H1 (cell line): ENCODE data around the gene CCDC14. TPM values are rescaled to one million over a fixed set of nuclear protein-coding genes. Genes with fewer than 3 reads are reported as not detected.
"Not testable (repeated sequence)": the region's sequence is repeated elsewhere in the genome, so short reads cannot be mapped to it uniquely, and the experiment has no call there.

Experiments used
- CTCF ChIA-PET: fragments of 300-600 bp; sonication (Branson Sonifier 250); formaldehyde crosslinking; loops from one replicate; lab custom pipeline; 2021; ENCODE audit not compliant: partially characterized antibody; lab: Charles Lee
- POLR2A ChIA-PET: fragments of 300-600 bp; sonication (Branson Sonifier 250); formaldehyde crosslinking; loops from one replicate; lab custom pipeline; 2021; ENCODE audit warnings: inconsistent platforms; ENCODE audit not compliant: partially characterized antibody; lab: Charles Lee
- DNase-seq, 2 experiments: peaks; one replicate each; pipeline versions ENCODE4 v3.0.0 to v3.0.0-alpha.2; 2010 to 2022; ENCODE audit warnings: low spot score in 2 of 2, low read depth in 1 of 2, mixed read lengths in 1 of 2
- FAIRE-seq: peaks from 2 replicates; lab custom pipeline; 2011; peaks lifted over from hg19 to GRCh38; lab: Jason Lieb, UNC
- H2AFZ ChIP-seq: 2 replicates; pipeline ENCODE4 v1.8.1; 2012; ENCODE audit warnings: low read length, inconsistent platforms
- H2AK5ac ChIP-seq: 2 replicates; pipeline ENCODE4 v1.6.1; 2013; ENCODE audit warnings: low read depth, low read length
- H2BK120ac ChIP-seq: replicated peaks from 2 replicates; pipeline ENCODE3; 2013; ENCODE audit warnings: low read depth, low read length, inconsistent platforms
- H2BK12ac ChIP-seq: 2 replicates; pipeline ENCODE4 v1.6.1; 2013; ENCODE audit warnings: low read depth, low read length
- H2BK15ac ChIP-seq: 2 replicates; pipeline ENCODE4 v1.6.1; 2013; ENCODE audit warnings: low read length
- H2BK20ac ChIP-seq: 2 replicates; pipeline ENCODE4 v1.6.1; 2013; ENCODE audit warnings: low read length
- H2BK5ac ChIP-seq: 2 replicates; pipeline ENCODE4 v1.6.1; 2013; ENCODE audit warnings: low read depth, low read length
- H3K14ac ChIP-seq: 2 replicates; pipeline ENCODE4 v1.6.1; 2013; ENCODE audit warnings: inconsistent platforms; ENCODE audit not compliant: insufficient read length
- H3K18ac ChIP-seq: 2 replicates; pipeline ENCODE4 v1.6.1; 2013; ENCODE audit warnings: low read length; ENCODE audit errors: extremely low read depth
- H3K23ac ChIP-seq: 2 replicates; pipeline ENCODE4 v1.6.1; 2013; ENCODE audit warnings: inconsistent platforms; ENCODE audit not compliant: insufficient read length
- H3K23me2 ChIP-seq: 2 replicates; pipeline ENCODE4 v1.6.1; 2013; ENCODE audit warnings: low read depth, low read length
- H3K27ac ChIP-seq: 2 replicates; pipeline ENCODE4 v1.6.1; 2011; ENCODE audit warnings: low read depth, low read length, inconsistent platforms
- H3K27me3 ChIP-seq, 4 experiments: replicated peaks in 1 of 4; 1 replicate in 1 of 4; 2 replicates in 3 of 4; pipeline versions ENCODE4 v1.6.1 to v1.8.1; 2011 to 2013; ENCODE audit warnings: low read length in 3 of 4, mild to moderate bottlenecking in 3 of 4, inconsistent platforms in 2 of 4, mixed read lengths in 2 of 4, moderate library complexity in 1 of 4; ENCODE audit not compliant: control insufficient read depth in 3 of 4, insufficient read depth in 3 of 4; ENCODE audit errors: extremely low read depth in 1 of 4
- H3K36me3 ChIP-seq, 4 experiments: 2 replicates each; pipeline versions ENCODE4 v1.6.1 to v1.8.1; 2011 to 2013; ENCODE audit warnings: mild to moderate bottlenecking in 4 of 4, low read length in 3 of 4, moderate library complexity in 2 of 4, control low read depth in 1 of 4, inconsistent platforms in 1 of 4; ENCODE audit not compliant: insufficient read depth in 4 of 4, control insufficient read depth in 2 of 4
- H3K4ac ChIP-seq: replicated peaks from 2 replicates; pipeline ENCODE3; 2013; ENCODE audit warnings: low read length, low read depth, mixed read lengths, inconsistent platforms; ENCODE audit not compliant: insufficient read length
- H3K4me1 ChIP-seq, 4 experiments: replicated peaks in 1 of 4; 1 replicate in 1 of 4; 2 replicates in 3 of 4; pipeline versions ENCODE4 v1.6.1 to v1.8.1; 2011 to 2013; ENCODE audit warnings: low read length in 3 of 4, inconsistent platforms in 2 of 4, mixed read lengths in 1 of 4; ENCODE audit not compliant: insufficient read depth in 4 of 4, control insufficient read depth in 3 of 4
- H3K4me2 ChIP-seq, 2 experiments: 2 replicates each; pipeline versions ENCODE4 v1.6.1 to v1.8.1; 2011 to 2013; ENCODE audit warnings: low read depth in 2 of 2, low read length in 2 of 2, control low read depth in 1 of 2, inconsistent platforms in 1 of 2, mild to moderate bottlenecking in 1 of 2; ENCODE audit not compliant: insufficient read depth in 1 of 2
- H3K4me3 ChIP-seq, 4 experiments: fragments of 200-600, 300-600 bp in 1 of 4; sonication (generic), shearing (Covaris generic), sonication (Bioruptor Twin) in 1 of 4; 2 replicates each; pipeline versions ENCODE4 v1.5.1 to v1.8.1; 2011 to 2016; ENCODE audit warnings: low read length in 4 of 4, low read depth in 3 of 4, control low read depth in 2 of 4, inconsistent platforms in 2 of 4, mild to moderate bottlenecking in 2 of 4, mixed read lengths in 1 of 4, moderate library complexity in 1 of 4; ENCODE audit not compliant: insufficient read depth in 2 of 4; ENCODE audit errors: extremely low read depth in 1 of 4
- H3K56ac ChIP-seq: replicated peaks from 2 replicates; pipeline ENCODE3; 2013; ENCODE audit warnings: low read depth, mild to moderate bottlenecking, mixed read lengths, low read length, inconsistent platforms; ENCODE audit not compliant: insufficient read length
- H3K79me1 ChIP-seq: 2 replicates; pipeline ENCODE4 v1.6.1; 2013; ENCODE audit warnings: low read depth, low read length, control low read depth
- H3K79me2 ChIP-seq, 2 experiments: 2 replicates each; pipeline versions ENCODE4 v1.6.1 to v1.8.1; 2012 to 2013; ENCODE audit warnings: low read length in 2 of 2, mild to moderate bottlenecking in 2 of 2, inconsistent platforms in 1 of 2; ENCODE audit not compliant: insufficient read depth in 2 of 2, control insufficient read depth in 1 of 2
- H3K9ac ChIP-seq, 4 experiments: replicated peaks in 1 of 4; 1 replicate in 1 of 4; 2 replicates in 3 of 4; pipeline versions ENCODE4 v1.6.1 to v1.8.1; 2011 to 2013; ENCODE audit warnings: low read depth in 3 of 4, low read length in 3 of 4, control low read depth in 2 of 4, mild to moderate bottlenecking in 2 of 4, moderate library complexity in 2 of 4, inconsistent platforms in 1 of 4; ENCODE audit errors: extremely low read depth in 1 of 4
- H3K9me3 ChIP-seq, 2 experiments: 2 replicates each; pipeline versions ENCODE4 v1.6.1 to v1.8.1; 2012 to 2013; ENCODE audit warnings: mild to moderate bottlenecking in 2 of 2, moderate library complexity in 2 of 2, control low read depth in 1 of 2, inconsistent platforms in 1 of 2, low read depth in 1 of 2, low read length in 1 of 2, mixed read lengths in 1 of 2; ENCODE audit not compliant: insufficient read depth in 2 of 2
- H4K20me1 ChIP-seq, 2 experiments: replicated peaks in 1 of 2; 2 replicates each; pipeline versions ENCODE3 to v1.8.1; 2011 to 2013; ENCODE audit warnings: inconsistent platforms in 2 of 2, low read length in 2 of 2, mild to moderate bottlenecking in 1 of 2; ENCODE audit not compliant: insufficient read depth in 2 of 2, control insufficient read depth in 1 of 2
- H4K5ac ChIP-seq: 2 replicates; pipeline ENCODE4 v1.6.1; 2013; ENCODE audit warnings: low read length, low read depth, mixed read lengths, inconsistent platforms; ENCODE audit not compliant: insufficient read length
- H4K8ac ChIP-seq: 2 replicates; pipeline ENCODE4 v1.8.0; 2013; ENCODE audit warnings: mild to moderate bottlenecking, moderate library complexity, low read length, inconsistent platforms; ENCODE audit not compliant: insufficient read depth; ENCODE audit errors: extremely low read depth
- H4K91ac ChIP-seq: replicated peaks from 2 replicates; pipeline ENCODE3; 2013; ENCODE audit warnings: low read length, mixed read lengths, inconsistent platforms; ENCODE audit not compliant: insufficient read length
- WGBS, 2 experiments: shearing (Covaris generic) in 1 of 2; methylation state at CpG; one replicate each; pipeline versions ENCODE4 v1.1.6 to v1.1.7; 2013 to 2015; ENCODE audit warnings: low lambda C conversion rate in 2 of 2, mixed read lengths in 2 of 2, inconsistent platforms in 1 of 2, low coverage in 1 of 2, missing lambda C conversion rate in 1 of 2; ENCODE audit not compliant: insufficient replicate concordance in 2 of 2, insufficient coverage in 1 of 2, insufficient read length in 1 of 2; ENCODE audit errors: extremely low coverage in 1 of 2, missing lambda C conversion rate in 1 of 2; 5-methylcytosine and 5-hydroxymethylcytosine counted together
- polyA plus RNA-seq, 7 experiments: library from polyadenylated mRNA; depleted of rRNA in 3 of 7; stranded (reverse) in 5 of 7; unstranded in 2 of 7; fragments of >200 nt in 5 of 7; fragments of 200-250 nt in 2 of 7; gene quantifications; 1 replicate in 5 of 7; 2 replicates in 1 of 7; 4 replicates in 1 of 7; pipeline versions ENCODE4 v1.2.1 to v1.2.3, GENCODE V29; 2011 to 2013; ENCODE audit warnings: missing spikeins in 2 of 7, mixed read lengths in 2 of 7
- total RNA-seq: library from RNA; stranded (reverse); fragmentation: NEBNext Ultra II Directional; extraction: Animal tissue kit (Norgen Biotek cat#: 25700); gene quantifications from 2 replicates; pipeline ENCODE4 v1.2.1, GENCODE V29; 2021

The CCDC14 gene
- total and polyA plus RNA-seq, 2 of the 8 experiments (the other 6 are each of a cell fraction or from before 2014, with no cell fraction given) = 53.6 to 95.7 TPM

DNA sequence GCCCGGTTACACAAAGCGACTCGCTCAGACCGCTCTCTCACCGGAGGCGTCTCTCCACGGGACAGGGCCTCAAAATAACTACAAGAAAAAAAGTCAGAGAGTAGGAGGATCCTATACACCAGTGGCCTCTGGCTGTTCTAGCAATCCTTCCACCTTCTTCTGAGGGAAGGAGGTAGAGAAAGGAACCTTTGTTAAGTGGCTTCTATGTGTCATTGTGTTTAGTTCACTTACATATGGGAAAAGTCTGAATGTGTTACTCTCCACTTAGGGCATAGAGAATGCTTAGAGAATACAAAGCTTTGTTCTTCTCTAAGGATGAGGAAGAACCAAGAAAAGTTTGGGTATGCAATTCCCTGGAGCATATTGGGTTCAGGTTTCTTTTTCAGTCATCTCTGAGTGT, 15.9 kb upstream of the CCDC14 start:
- H3K23me2 ChIP-seq, H3K36me3 ChIP-seq, H2BK20ac ChIP-seq, H3K23ac ChIP-seq, H2BK120ac ChIP-seq, CTCF ChIA-PET, H4K5ac ChIP-seq, H3K79me2 ChIP-seq, H2AK5ac ChIP-seq, H2AFZ ChIP-seq, H3K14ac ChIP-seq, H2BK5ac ChIP-seq, DNase-seq, POLR2A ChIA-PET, H3K4me2 ChIP-seq, H3K4ac ChIP-seq, H2BK12ac ChIP-seq, H4K8ac ChIP-seq, H3K4me3 ChIP-seq, H4K91ac ChIP-seq, H3K18ac ChIP-seq, H3K79me1 ChIP-seq, H3K27ac ChIP-seq, H3K9me3 ChIP-seq, H3K4me1 ChIP-seq, FAIRE-seq, H3K9ac ChIP-seq, H3K27me3 ChIP-seq, H3K56ac ChIP-seq, H2BK15ac ChIP-seq, H4K20me1 ChIP-seq: not testable (repeated sequence)
- WGBS, 2 experiments = 100% methylated on average over 1 of the region's 7 CpGs; no CpG with 5 or more reads in 1 of the 2 experiments

DNA sequence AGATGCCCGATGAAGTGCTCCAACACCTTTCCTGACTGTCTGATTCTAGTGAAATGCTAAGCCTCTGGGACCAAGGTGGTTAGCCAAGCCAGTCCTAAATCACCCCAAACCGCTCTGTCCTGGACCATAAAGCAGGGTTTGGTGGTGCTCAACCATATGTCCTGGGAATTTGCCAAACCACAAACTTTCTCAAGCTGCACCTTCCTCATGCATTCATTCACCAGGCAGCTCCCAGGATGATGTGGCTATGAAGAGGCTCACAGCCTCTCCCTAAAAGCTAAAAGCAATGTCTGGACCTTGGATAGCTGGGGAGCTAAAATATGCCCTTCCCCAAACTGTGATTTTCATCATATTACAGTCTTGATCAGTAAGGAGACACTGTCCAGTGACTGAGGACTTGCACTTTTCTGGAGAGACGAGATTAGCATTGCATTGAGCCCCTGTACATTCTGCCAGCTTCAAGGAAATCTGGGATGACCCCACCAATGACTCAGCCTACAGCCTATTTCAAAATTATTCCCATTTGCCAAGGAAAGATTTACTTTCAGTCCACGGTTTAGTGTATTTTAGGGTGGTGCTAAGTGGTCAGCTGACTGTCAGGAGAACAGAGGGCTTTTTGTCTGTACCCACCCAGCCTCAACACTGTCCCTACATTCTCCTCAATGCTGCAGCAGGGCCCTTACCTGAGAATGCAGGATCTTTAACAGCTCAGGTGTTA, 15.3 kb upstream of the CCDC14 start:
- H2BK12ac ChIP-seq = not testable (repeated sequence)

More for the DNA sequence above, 15.3 kb upstream of the CCDC14 start:
- H4K5ac ChIP-seq, H3K79me2 ChIP-seq, H3K23ac ChIP-seq, H3K9ac ChIP-seq, H2BK5ac ChIP-seq, POLR2A ChIA-PET, H2BK20ac ChIP-seq, H3K9me3 ChIP-seq, FAIRE-seq, H3K4me2 ChIP-seq, H4K8ac ChIP-seq, H4K20me1 ChIP-seq, H2BK15ac ChIP-seq, H2AFZ ChIP-seq, H3K23me2 ChIP-seq, H3K27ac ChIP-seq, H3K4me1 ChIP-seq, H3K27me3 ChIP-seq, H3K56ac ChIP-seq, DNase-seq, H3K36me3 ChIP-seq, H3K14ac ChIP-seq, H3K18ac ChIP-seq, H3K4ac ChIP-seq, H3K4me3 ChIP-seq, H2BK120ac ChIP-seq, H4K91ac ChIP-seq, H2AK5ac ChIP-seq, H3K79me1 ChIP-seq: not testable (repeated sequence)
- CTCF ChIA-PET = interaction anchor here (0.6 kb wide), 1 partner anchor 188 kb away, joined by 5 read pairs; no protein-coding TSS in a partner anchor
- WGBS, 2 experiments = 86% methylated on average over 4 of the region's 4 CpGs; no CpG with 5 or more reads in 1 of the 2 experiments
